Measurements from ENCODE around the gene POPDC3. TPM values are rescaled to one million over a fixed set of nuclear protein-coding genes. Genes with fewer than 3 reads are reported as not detected.
A peak's percentile ranks its signal among the peaks of the same experiment; 100 is the strongest.
"Not testable (repeated sequence)": the region's sequence is repeated elsewhere in the genome, so short reads cannot be mapped to it uniquely, and the experiment has no call there.

POPDC3 gene, protein sequence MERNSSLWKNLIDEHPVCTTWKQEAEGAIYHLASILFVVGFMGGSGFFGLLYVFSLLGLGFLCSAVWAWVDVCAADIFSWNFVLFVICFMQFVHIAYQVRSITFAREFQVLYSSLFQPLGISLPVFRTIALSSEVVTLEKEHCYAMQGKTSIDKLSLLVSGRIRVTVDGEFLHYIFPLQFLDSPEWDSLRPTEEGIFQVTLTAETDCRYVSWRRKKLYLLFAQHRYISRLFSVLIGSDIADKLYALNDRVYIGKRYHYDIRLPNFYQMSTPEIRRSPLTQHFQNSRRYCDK
- total RNA-seq (2.5 TPM), polyA plus RNA-seq (0.37 TPM)

DNA sequence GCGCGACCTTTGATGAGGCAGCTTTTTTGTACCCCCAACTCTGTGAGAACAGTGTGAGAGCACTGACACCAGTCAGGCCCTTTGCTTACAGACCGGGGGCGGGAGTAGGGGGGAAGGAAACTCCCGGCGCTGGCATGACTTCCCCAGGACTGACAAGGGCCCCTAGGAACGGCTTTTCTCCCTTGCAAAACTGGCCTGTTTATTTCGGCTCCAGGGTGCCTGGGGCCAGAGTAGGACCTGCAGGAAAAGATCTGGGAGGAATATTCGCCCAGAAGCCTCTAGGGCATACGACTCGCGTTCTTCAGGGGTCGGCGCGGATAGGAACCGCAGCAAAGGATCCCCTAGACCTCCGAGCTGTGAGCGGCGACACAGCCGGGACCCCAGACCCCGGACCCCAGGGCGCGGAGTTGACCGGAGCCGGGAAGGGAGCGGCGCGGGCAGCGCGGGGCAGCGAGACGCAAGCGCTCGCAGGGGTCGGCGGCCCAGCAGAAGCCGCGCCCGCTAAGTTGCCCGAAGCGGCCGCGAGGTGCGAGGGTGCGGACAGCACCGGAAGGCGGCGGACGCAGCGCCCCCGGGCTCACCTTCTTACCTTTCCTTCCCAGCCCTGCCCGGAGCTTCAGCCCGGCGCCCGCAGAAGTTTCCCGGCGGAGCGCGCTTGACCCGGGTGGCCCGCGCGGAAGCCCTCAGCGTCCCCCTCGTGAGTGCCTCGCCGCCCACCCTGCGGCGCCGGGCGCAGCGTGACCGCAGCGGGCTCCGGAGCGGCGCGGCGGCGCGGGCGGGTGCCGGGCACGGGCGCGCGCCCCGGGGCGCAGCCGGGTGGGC, at the start of gene POPDC3:
POPDC3 (minus strand) TSS at position 771 of the 822 bp plus-strand sequence. CDS start 18,105 bp downstream, outside the sequence.
- DNase-seq (ENCODE audit: extremely low spot score): no peak
- peak within 1 kb of the TSS; percentile 64 for H3K4me3 ChIP-seq (ENCODE audit: low read depth, low read length)
- H3K4me1 ChIP-seq (ENCODE audit: insufficient read depth): no peaks in the 10 kb centered on the region
- H3K36me3 ChIP-seq (ENCODE audit: insufficient read depth): no peaks in the 10 kb centered on the region
- no peak within 1 kb of the TSS for H3K27ac ChIP-seq (ENCODE audit: low read depth)
- 3% methylated on average over 90 of the region's 90 CpGs for WGBS

DNA sequence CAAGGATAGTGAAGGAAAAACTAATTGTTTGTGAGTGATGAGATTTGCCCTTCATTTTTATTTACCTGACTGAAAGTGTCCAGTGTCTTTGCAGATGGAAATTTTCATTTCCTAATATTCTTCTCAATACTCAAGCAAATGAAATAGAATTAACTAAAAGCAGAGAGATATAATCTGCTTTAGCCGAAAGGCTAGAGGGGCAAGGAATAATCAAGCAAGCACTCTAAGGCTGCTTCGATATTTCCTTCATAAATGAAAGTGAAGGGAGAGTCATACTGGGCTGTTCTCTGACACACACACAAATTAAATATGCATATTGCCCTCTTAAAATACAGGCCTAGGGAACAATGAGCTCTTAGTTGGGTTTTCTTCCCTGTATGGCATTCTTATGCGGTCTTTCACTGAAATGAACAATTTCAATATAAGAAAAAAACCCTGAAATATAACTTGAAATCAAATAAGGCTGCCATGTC, 47.5 kb upstream of the POPDC3 start:
- Histone ChIP-seq H3K36me3 (ENCODE audit: insufficient read depth) (no peaks in the 10 kb centered on the region), H3K4me3 (ENCODE audit: low read depth, low read length) (no peak overlapping the region), H3K27ac (ENCODE audit: low read depth) (no peak overlapping the region), H3K4me1 (ENCODE audit: insufficient read depth) (no peaks in the 10 kb centered on the region)
- 72% methylated on average over 3 of the region's 3 CpGs for WGBS
- DNase-seq (ENCODE audit: extremely low spot score): no peak

DNA sequence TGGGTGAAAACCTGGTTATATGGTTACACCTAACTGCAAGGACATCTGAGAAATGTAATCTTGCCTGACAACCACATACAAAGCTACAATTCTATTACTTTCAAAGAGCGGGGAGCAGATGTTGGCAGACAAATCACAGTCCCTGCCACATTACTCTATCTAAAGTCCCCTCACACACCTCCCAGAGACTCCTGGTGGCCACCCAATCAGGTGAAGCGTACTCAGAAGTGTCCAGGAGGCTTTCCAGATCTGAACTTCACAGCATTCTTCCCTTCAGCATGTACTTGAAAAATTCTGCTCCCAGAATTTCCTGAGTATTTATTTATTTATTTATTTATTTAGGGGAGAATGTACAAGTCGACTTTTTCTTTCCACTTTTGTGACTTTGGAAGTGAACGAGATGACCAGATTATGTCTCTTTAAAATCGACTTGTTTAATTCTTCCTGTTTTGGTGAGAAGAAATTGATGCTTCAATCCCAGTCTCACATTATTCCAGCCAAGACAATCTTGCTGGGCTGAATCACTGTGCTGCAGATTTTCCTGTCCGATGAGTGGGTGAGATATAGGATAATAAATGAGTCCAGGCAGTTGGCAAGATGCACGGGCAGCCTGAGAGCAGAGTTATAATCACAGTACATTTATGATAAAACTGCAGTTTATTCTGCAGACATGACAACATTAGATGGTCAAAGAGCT, 46.9 kb upstream of the POPDC3 start:
- H3K27ac ChIP-seq (ENCODE audit: low read depth): no peak overlapping the region
- no peaks in the 10 kb centered on the region for H3K4me1 ChIP-seq (ENCODE audit: insufficient read depth)
- H3K4me3 ChIP-seq (ENCODE audit: low read depth, low read length): no peak overlapping the region
- no peak for DNase-seq (ENCODE audit: extremely low spot score)
- H3K36me3 ChIP-seq (ENCODE audit: insufficient read depth): no peaks in the 10 kb centered on the region
- WGBS: 33% methylated on average over 7 of the region's 7 CpGs

DNA sequence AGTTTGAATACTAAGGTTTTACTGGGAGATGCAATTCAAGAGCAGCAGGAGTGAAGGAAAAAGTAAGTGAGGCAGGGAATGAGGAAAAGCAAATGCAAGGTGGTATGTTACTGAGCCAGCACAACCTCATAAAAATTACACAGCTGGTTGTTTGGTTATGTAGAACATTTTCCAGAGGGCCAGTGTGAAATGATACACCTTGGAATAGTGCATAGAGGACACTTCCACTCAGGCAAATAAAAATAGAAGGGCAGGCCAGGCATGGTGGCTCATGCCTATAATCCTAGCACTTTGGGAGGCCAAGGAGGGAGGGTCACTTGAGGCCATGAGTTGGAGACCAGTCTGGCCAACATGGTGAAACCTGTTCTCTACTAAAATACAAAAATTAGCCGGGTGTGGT, 43.4 kb upstream of the POPDC3 start:
- no peak overlapping the region for H3K27ac ChIP-seq (ENCODE audit: low read depth)
- H3K36me3 ChIP-seq (ENCODE audit: insufficient read depth): no peaks in the 10 kb centered on the region
- no peak for DNase-seq (ENCODE audit: extremely low spot score)
- WGBS: 89% methylated on average over 1 of the region's 1 CpG
- H3K4me3 ChIP-seq (ENCODE audit: low read depth, low read length): no peak overlapping the region
- H3K4me1 ChIP-seq (ENCODE audit: insufficient read depth): no peaks in the 10 kb centered on the region

DNA sequence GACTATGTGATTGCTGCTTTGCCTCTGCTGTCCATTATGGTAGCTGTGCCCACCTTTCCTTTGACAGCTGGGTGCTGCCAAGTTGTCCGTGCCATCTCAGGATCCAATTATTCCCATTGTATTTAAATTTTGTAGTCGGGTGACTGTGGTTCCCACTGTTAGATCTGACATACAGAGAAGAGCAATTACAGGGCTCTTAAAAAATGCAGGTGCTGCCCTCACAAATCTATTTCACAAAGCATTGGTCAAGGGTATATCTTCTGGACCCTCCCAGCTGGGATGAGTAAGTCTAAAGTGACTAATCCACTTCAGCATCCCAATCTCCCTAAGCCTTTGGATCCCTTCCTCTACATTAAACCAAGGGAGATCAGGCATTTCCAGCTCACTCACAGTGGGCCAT, 41.4 kb upstream of the POPDC3 start:
- not testable (repeated sequence) for H3K36me3 ChIP-seq (ENCODE audit: insufficient read depth); H3K4me1 ChIP-seq (ENCODE audit: insufficient read depth); H3K4me3 ChIP-seq (ENCODE audit: low read depth, low read length); H3K27ac ChIP-seq (ENCODE audit: low read depth); DNase-seq (ENCODE audit: extremely low spot score)
- 93% methylated on average over 2 of the region's 2 CpGs for WGBS

DNA sequence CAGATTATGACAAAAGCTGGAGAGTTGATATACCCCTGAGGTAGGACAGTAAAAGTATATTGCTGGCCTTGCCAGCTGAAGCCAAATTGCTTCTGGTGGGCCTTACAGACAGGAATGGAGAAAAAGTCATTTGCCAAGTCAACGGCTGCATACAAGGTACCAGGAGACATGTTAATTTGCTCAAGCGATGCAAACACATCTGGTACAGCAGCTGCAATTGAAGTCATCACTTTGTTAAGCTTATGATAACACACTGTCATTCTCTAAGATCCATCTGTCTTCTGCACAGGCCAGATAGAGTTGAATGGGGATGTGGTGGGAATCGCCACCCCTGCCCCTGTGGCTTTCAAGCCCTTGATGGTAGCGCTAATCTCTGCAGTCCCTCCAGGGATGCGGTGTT, 40.4 kb upstream of the POPDC3 start:
- DNase-seq (ENCODE audit: extremely low spot score): no peak
- no peak overlapping the region for H3K4me3 ChIP-seq (ENCODE audit: low read depth, low read length)
- H3K27ac ChIP-seq (ENCODE audit: low read depth): no peak overlapping the region
- 91% methylated on average over 5 of the region's 5 CpGs for WGBS
- no peaks in the 10 kb centered on the region for H3K36me3 ChIP-seq (ENCODE audit: insufficient read depth)
- no peaks in the 10 kb centered on the region for H3K4me1 ChIP-seq (ENCODE audit: insufficient read depth)

DNA sequence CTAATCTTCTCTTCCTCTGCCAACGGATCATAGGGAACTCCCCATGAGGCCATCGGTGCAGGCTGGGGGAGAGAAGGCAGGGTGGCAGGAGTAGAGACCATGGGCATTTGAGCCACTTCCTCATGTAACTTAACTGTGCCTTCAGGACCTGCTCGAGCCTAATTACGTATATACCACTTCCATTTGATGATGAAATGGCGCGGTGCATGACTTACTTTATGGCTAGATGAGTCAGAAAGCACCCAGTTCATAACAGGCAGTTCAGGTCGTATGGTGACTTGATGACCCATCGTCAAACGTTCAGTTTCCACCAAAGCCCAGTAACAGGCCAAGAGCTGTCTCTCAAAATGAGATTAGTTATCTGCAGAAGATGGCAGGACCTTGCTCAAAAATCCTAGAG, 39.4 kb upstream of the POPDC3 start:
- not testable (repeated sequence) for H3K4me3 ChIP-seq (ENCODE audit: low read depth, low read length); DNase-seq (ENCODE audit: extremely low spot score); H3K4me1 ChIP-seq (ENCODE audit: insufficient read depth); H3K27ac ChIP-seq (ENCODE audit: low read depth); H3K36me3 ChIP-seq (ENCODE audit: insufficient read depth)
- 88% methylated on average over 9 of the region's 9 CpGs for WGBS

DNA sequence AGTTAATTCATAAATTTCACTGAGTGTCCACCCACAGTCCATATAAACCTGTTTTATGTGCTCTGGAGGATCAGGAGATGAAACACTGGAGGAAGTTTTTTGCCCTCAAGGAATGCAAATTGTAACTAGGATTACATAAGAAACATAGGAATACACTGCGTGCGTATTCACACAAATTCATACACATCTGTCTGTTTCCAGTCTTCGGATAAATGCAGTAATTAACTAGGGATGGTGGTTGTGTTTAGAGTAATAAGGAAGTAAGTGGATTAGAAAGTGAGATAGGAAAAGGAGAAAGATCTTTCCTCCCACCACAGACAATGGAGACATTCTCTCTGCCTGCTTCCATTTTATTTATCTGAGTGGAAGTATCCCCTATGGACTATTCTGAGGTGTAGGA, 35.7 kb upstream of the POPDC3 start:
- Histone ChIP-seq H3K4me3 (ENCODE audit: low read depth, low read length) (no peak overlapping the region), H3K4me1 (ENCODE audit: insufficient read depth) (no peaks in the 10 kb centered on the region), H3K36me3 (ENCODE audit: insufficient read depth) (no peaks in the 10 kb centered on the region), H3K27ac (ENCODE audit: low read depth) (no peak overlapping the region)
- DNase-seq (ENCODE audit: extremely low spot score): no peak
- 49% methylated on average over 3 of the region's 3 CpGs for WGBS

DNA sequence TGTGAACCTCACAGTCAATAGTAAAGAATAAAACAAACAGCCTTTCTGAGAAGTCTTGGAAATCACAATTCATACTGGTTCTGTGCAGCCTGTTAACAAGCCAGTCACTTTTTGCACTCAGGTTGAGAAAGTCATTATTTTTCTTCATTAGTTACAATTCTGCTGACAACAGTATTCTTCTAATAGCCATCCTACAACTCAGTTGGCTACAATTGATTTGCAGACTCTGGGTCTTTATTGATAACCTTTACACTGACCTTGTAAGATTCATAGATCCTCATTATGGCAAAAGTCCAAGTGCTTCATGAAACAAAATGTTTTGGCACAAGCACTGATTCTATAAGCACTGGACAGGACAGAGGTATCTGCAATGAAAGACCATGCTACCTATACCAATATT, 34.9 kb upstream of the POPDC3 start:
- Histone ChIP-seq H3K27ac (ENCODE audit: low read depth) (no peak overlapping the region), H3K4me3 (ENCODE audit: low read depth, low read length) (no peak overlapping the region), H3K4me1 (ENCODE audit: insufficient read depth) (no peaks in the 10 kb centered on the region), H3K36me3 (ENCODE audit: insufficient read depth) (no peaks in the 10 kb centered on the region)
- no peak for DNase-seq (ENCODE audit: extremely low spot score)

DNA sequence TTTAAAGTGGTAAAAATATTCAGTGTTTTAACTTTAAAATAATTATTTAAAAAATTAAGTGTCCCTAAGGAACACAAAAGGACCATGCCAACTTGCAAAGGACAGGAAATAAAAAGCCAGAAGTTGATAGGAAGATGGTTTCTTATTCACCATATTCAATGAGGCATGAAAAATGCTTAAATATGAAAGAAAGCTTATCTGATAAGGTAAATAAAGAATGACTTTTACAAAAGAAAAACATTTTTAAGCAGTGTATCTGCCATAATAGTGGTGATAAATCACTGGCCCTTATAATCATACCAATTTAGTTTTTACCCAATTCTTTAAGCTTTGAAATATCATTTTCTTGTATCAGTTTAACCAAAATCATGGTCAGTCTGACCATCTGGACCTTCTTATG, 33.5 kb upstream of the POPDC3 start:
- no peak for DNase-seq (ENCODE audit: extremely low spot score)
- Histone ChIP-seq H3K27ac (ENCODE audit: low read depth) (no peak overlapping the region), H3K4me1 (ENCODE audit: insufficient read depth) (no peaks in the 10 kb centered on the region), H3K4me3 (ENCODE audit: low read depth, low read length) (no peak overlapping the region), H3K36me3 (ENCODE audit: insufficient read depth) (no peaks in the 10 kb centered on the region)

DNA sequence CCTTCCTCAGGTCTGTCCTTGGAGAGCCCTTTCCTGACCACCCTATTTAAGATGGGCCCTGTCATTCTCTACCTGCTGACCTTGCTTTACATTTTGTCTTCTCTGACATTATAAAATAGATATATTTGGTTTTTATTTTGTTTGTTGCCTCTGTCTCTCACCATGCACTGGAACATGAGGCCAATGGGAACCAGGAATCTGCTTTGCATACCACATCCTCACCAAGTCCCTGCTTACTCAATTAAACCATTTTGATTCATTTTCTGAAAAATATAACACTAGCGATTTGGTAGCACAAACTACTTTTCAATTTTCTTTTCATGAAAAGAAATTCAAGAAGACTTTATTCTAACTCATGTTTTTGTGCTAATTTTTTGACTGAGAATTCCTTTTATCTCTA, 32.8 kb upstream of the POPDC3 start:
- no peaks in the 10 kb centered on the region for H3K36me3 ChIP-seq (ENCODE audit: insufficient read depth)
- no peak overlapping the region for H3K27ac ChIP-seq (ENCODE audit: low read depth)
- H3K4me1 ChIP-seq (ENCODE audit: insufficient read depth): no peaks in the 10 kb centered on the region
- H3K4me3 ChIP-seq (ENCODE audit: low read depth, low read length): no peak overlapping the region
- no peak for DNase-seq (ENCODE audit: extremely low spot score)
- 90% methylated on average over 1 of the region's 1 CpG for WGBS

DNA sequence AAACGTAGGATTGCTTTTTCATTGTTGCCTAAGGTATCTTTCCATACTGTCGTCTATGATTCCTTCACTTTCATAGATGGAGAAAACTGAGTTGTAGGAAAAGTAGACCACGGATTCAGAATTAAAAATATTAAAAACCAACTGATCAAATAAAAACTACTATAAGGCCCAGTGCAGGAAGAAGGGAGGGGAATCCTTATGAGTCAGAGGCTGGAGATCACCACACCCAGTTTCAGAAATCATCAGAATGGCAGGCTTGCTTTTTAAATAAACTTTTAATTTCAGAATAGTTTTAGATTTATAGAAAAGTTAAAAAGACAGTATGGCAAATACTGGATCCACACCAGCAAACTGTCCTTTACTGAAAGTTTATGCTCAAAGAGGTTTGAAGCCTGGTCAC, 32.0 kb upstream of the POPDC3 start:
- WGBS: 92% methylated on average over 3 of the region's 3 CpGs
- Histone ChIP-seq H3K27ac (ENCODE audit: low read depth) (no peak overlapping the region), H3K4me3 (ENCODE audit: low read depth, low read length) (no peak overlapping the region), H3K4me1 (ENCODE audit: insufficient read depth) (no peaks in the 10 kb centered on the region), H3K36me3 (ENCODE audit: insufficient read depth) (no peaks in the 10 kb centered on the region)
- no peak for DNase-seq (ENCODE audit: extremely low spot score)

DNA sequence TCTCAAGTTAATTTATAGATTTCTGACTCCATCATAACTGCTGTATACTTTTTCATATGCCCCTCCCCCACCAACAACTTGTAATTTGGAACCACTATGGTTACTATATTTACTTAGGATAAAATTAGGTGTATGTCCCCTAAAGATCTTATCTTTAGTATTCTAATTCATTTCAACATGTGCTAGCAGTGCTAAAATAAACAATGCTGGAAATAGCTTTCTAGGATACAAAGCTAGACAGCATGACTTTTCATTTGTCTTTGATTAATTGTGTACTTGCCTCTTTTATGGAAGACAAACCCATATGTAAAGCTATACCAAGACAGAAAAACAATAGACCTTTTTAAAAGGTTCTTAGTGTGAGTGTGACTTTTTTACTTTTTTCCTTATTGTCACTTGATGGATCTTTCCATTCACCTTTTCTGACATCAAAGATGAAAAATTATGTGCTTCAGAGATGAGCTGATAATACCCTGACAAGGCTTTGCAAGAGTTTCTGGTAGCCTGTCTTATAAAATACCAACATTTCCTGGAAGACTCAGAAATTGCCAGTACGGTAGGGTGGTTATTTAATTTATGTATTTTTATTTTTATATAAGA, 31.2 kb upstream of the POPDC3 start:
- H3K4me3 ChIP-seq (ENCODE audit: low read depth, low read length): no peak overlapping the region
- H3K36me3 ChIP-seq (ENCODE audit: insufficient read depth): no peaks in the 10 kb centered on the region
- H3K4me1 ChIP-seq (ENCODE audit: insufficient read depth): no peaks in the 10 kb centered on the region
- no peak overlapping the region for H3K27ac ChIP-seq (ENCODE audit: low read depth)
- no peak for DNase-seq (ENCODE audit: extremely low spot score)
- WGBS: 78% methylated on average over 1 of the region's 1 CpG
